Thoracic aorta (tissue), 2 donors: ENCODE data around the gene LRRC74B. TPM values are rescaled to one million over a fixed set of nuclear protein-coding genes. Genes with fewer than 3 reads are reported as not detected.
"Not testable (repeated sequence)": the region's sequence is repeated elsewhere in the genome, so short reads cannot be mapped to it uniquely, and the experiment has no call there.

ENCODE experiments used
- ATAC-seq: fragments of 150-250 bp; one replicate; pipeline ENCODE4 v1.8.0; 2017; ENCODE audit warnings: low read depth; ENCODE audit not compliant: insufficient number of reproducible peaks, low FRiP score
- DNase-seq: peaks from one replicate; pipeline ENCODE4 v3.0.0-alpha.2; 2020; ENCODE audit warnings: low spot score
- H3K27ac ChIP-seq, 2 donors: fragments of 200-600 bp; sonication (generic); 1 replicate in 1 of 2; 2 replicates in 1 of 2; pipeline ENCODE4 v1.5.1; 2016; ENCODE audit warnings: mild to moderate bottlenecking in 2 of 2, moderate library complexity in 2 of 2
- H3K27me3 ChIP-seq: fragments of 200-600 bp; sonication (generic); replicated peaks from 2 replicates; pipeline ENCODE4 v1.6.0; 2016; ENCODE audit warnings: mild to moderate bottlenecking; ENCODE audit not compliant: insufficient read depth
- H3K36me3 ChIP-seq: fragments of 200-600 bp; sonication (generic); one replicate; pipeline ENCODE4 v1.5.1; 2016
- H3K4me1 ChIP-seq, 2 donors: fragments of 200-600 bp; sonication (generic); 1 replicate in 1 of 2; 2 replicates in 1 of 2; pipeline versions ENCODE4 v1.5.1 to v1.6.0; 2016; ENCODE audit warnings: low read depth in 2 of 2, mild to moderate bottlenecking in 1 of 2; ENCODE audit not compliant: control insufficient read depth in 1 of 2
- H3K4me3 ChIP-seq: fragments of 200-600 bp; sonication (generic); 2 replicates; pipeline ENCODE4 v1.5.1; 2016; ENCODE audit warnings: mild to moderate bottlenecking
- H3K9me3 ChIP-seq: fragments of 200-600 bp; sonication (generic); 2 replicates; pipeline ENCODE4 v1.5.1; 2016
- total RNA-seq, 2 donors: library from RNA; depleted of rRNA; stranded (reverse); fragments of >200 nt; gene quantifications; one replicate each; pipeline versions ENCODE4 v1.1.0 to v1.2.3, GENCODE V29; 2016
- TF ChIP-seq, protein P1 (sequence below): fragments of 200-600 bp; sonication (generic); IDR thresholded peaks from one replicate; pipeline ENCODE4 v1.5.1; 2019; ENCODE audit warnings: antibody characterized with exemption

The LRRC74B gene
- total RNA-seq, 2 donors from 2014 or later, result not detected

GRCh38 chr22:21044931-21045584 lies 688 bp upstream of the LRRC74B start:
- H3K27ac ChIP-seq, result no peak overlapping the region
- peak overlapping the region; percentile 72 for H3K4me3 ChIP-seq
- H3K9me3 ChIP-seq, result no peaks in the 10 kb centered on the region
- ATAC-seq (peak; percentile 29), DNase-seq (no peak)
- TF ChIP-seq, protein P1, sequence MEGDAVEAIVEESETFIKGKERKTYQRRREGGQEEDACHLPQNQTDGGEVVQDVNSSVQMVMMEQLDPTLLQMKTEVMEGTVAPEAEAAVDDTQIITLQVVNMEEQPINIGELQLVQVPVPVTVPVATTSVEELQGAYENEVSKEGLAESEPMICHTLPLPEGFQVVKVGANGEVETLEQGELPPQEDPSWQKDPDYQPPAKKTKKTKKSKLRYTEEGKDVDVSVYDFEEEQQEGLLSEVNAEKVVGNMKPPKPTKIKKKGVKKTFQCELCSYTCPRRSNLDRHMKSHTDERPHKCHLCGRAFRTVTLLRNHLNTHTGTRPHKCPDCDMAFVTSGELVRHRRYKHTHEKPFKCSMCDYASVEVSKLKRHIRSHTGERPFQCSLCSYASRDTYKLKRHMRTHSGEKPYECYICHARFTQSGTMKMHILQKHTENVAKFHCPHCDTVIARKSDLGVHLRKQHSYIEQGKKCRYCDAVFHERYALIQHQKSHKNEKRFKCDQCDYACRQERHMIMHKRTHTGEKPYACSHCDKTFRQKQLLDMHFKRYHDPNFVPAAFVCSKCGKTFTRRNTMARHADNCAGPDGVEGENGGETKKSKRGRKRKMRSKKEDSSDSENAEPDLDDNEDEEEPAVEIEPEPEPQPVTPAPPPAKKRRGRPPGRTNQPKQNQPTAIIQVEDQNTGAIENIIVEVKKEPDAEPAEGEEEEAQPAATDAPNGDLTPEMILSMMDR, result no peak
- no peaks in the 10 kb centered on the region for H3K27me3 ChIP-seq
- no peaks in the 10 kb centered on the region for H3K36me3 ChIP-seq
- peaks cover 11 to 14% of the 10 kb centered on the region in 2 donors for H3K4me1 ChIP-seq

DNA sequence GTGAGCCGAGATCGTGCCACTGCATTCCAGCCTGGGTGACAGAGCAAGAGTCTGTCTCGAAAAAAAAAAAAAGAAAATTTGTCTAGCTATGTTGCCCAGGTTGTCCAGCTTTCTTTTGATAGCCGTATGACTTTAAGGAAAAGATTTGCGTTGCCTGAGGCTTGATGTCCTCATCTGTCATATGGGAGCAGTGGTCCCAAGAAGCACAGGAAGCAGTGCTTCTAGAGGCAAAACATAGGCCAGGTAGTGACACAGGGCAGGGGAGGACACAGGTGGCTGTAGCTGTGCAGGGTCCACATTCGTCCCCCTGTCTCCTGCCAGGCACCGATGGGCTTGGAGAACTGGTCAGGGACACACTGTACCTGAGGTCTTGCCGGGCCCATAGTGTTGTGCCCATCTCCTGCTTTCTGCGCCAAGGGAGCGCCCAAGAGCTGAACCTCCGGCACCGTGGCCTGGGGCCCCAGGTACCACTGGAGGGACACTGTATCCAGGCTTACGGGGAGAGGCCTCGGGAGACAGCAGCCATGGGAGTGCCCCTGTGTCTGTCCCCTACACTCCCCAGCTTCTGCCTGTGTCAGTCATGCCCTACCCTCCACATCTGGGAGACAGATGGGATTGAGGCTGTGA lies 1.4 kb downstream of the LRRC74B start:
- no peaks in the 10 kb centered on the region for H3K9me3 ChIP-seq
- TF ChIP-seq, protein P1, result no peak
- H3K4me3 ChIP-seq, result no peak overlapping the region
- no peak overlapping the region for H3K27ac ChIP-seq
- DNase-seq (no peak), ATAC-seq (no peak)
- no peaks in the 10 kb centered on the region for H3K36me3 ChIP-seq
- H3K27me3 ChIP-seq, result no peaks in the 10 kb centered on the region
- H3K4me1 ChIP-seq, result peaks cover 11 to 14% of the 10 kb centered on the region in 2 donors

DNA sequence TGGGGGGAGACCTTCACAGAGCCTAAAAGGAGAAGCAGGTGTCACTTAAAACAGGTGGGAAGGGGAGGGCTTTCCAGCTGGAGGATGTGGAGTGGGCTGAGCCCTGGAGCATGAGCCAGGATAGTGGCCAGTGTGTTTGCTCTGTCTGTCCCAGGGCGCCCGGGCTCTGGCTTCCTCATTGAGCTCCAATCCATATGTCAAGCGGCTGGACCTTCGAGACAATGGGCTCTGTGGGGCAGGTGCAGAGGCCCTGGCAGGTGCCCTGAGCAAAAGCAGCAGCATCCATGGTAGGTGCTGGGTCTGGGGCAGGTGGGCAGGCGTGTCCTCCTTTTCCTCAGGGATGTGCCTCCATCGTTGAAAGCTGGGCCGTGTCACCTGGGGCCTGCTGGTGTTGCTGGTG lies 2.0 kb downstream of the LRRC74B start:
- ATAC-seq, result no peak
- TF ChIP-seq, protein P1, result no peak

GRCh38 chr22:21048448-21048847 lies 2.7 kb downstream of the LRRC74B start:
- not testable (repeated sequence) for H3K4me3 ChIP-seq, H3K36me3 ChIP-seq, H3K9me3 ChIP-seq, ATAC-seq, DNase-seq, H3K27me3 ChIP-seq, H3K27ac ChIP-seq
- peaks cover 11 to 14% of the 10 kb centered on the region in 2 donors for H3K4me1 ChIP-seq

More for the DNA sequence above, 2.0 kb downstream of the LRRC74B start:
- Histone ChIP-seq H3K4me3 (no peak overlapping the region), H3K27ac (no peak overlapping the region), H3K9me3 (no peaks in the 10 kb centered on the region), H3K36me3 (no peaks in the 10 kb centered on the region), H3K27me3 (no peaks in the 10 kb centered on the region), H3K4me1 (peaks cover 11 to 14% of the 10 kb centered on the region in 2 donors)
- DNase-seq, result no peak

- H3K36me3 ChIP-seq, ATAC-seq, H3K9me3 ChIP-seq, H3K27me3 ChIP-seq, H3K4me3 ChIP-seq, H3K27ac ChIP-seq, DNase-seq: not testable (repeated sequence)
- H3K4me1 ChIP-seq, result peaks cover 11 to 14% of the 10 kb centered on the region in 2 donors
Measured at GRCh38 chr22:21048965-21049364, 3.2 kb downstream of the LRRC74B start.

DNA sequence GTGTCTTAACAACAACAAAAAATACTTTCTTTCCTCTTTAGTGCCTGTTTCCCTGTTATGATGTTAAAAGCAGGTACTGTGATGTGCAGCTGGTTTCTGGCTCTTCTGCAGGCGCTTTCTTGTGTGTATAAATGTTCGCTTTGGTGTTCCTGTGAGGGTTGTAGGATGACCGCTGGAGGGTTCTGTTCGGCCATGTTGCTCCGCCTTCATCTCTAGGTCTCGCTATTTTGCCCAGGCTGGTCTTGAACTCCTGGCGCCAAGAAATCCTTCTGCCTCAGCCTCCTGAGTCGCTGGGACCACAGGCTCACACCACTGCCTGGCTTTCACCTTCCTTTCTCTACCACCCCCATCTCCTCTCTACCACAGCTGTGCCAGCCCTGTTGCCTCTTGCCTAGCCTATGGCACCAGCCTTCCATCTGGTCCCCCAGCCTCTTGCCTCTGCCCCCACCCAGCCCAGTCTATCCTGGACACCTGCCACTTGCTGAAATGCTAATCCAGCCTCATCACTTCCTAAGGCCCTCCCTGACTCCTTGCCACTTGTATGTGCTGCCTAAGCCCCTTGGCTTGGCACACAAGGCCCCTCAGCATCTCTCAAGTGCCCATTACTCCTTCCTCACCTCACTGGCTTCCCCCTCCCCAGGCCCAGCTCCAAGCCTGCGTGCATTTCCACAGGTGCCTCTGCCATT lies 5.5 kb downstream of the LRRC74B start:
- Histone ChIP-seq H3K9me3 (no peaks in the 10 kb centered on the region), H3K4me1 (no peaks in the 10 kb centered on the region), H3K27me3 (no peaks in the 10 kb centered on the region), H3K4me3 (no peak overlapping the region), H3K36me3 (no peaks in the 10 kb centered on the region), H3K27ac (no peak overlapping the region)
- TF ChIP-seq, protein P1, result no peak
- DNase-seq (no peak), ATAC-seq (no peak)
